SIG-M5 treated with dmso at 0.1 percent for 504 hours (cell line): ENCODE results near the gene DCX.

Experiments used
- DNase-seq: peaks from one replicate; lab custom pipeline; 2025; ENCODE audit not compliant: unreplicated experiment; lab: John Stamatoyannopoulos, UW

The DCX gene

GRCh38 chrX:111411983-111412382 lies at the start of gene DCX:
Gene DCX (minus strand): TSS chrX:111412192. CDS start chrX:111410398, 1,794 bp downstream.
- no peak for DNase-seq

- DNase-seq, result no peak
These were observed 48.6 kb upstream of the DCX start for GRCh38 chrX:111460607-111461006.

- DNase-seq, result no peak
These were observed 35.3 kb upstream of the DCX start for GRCh38 chrX:111447298-111447697.

- DNase-seq, result peak; percentile 31
These were observed 33.5 kb upstream of the DCX start for GRCh38 chrX:111445485-111445884.

GRCh38 chrX:111444881-111445280 lies 32.9 kb upstream of the DCX start:
- no peak for DNase-seq

- DNase-seq, result no peak
These were observed 32.0 kb upstream of the DCX start for GRCh38 chrX:111443946-111444345.

GRCh38 chrX:111442791-111443190 lies 30.8 kb upstream of the DCX start:
- no peak for DNase-seq

- no peak for DNase-seq
These were observed 23.5 kb upstream of the DCX start for GRCh38 chrX:111435469-111435868.

GRCh38 chrX:111431001-111431400 lies 19.0 kb upstream of the DCX start:
- no peak for DNase-seq

- DNase-seq, result no peak
These were observed 435 bp downstream of the DCX start for GRCh38 chrX:111411557-111411956.

GRCh38 chrX:111410590-111411078 lies 1.4 kb downstream of the DCX start:
- no peak for DNase-seq

GRCh38 chrX:111409326-111409725 lies 2.7 kb downstream of the DCX start:
- DNase-seq, result no peak

- DNase-seq, result no peak
These were observed 4.0 kb downstream of the DCX start for GRCh38 chrX:111407948-111408347.

GRCh38 chrX:111402344-111402743 lies 9.6 kb downstream of the DCX start:
- no peak for DNase-seq

- DNase-seq, result no peak
These were observed 16.8 kb downstream of the DCX start for GRCh38 chrX:111395149-111395548.

GRCh38 chrX:111394569-111394968 lies 17.4 kb downstream of the DCX start:
- DNase-seq, result no peak

- no peak for DNase-seq
These were observed 24.4 kb downstream of the DCX start for GRCh38 chrX:111387470-111388070.

- no peak for DNase-seq
These were observed 25.3 kb downstream of the DCX start for GRCh38 chrX:111386615-111387233.

GRCh38 chrX:111386077-111386476 lies 25.9 kb downstream of the DCX start:
- no peak for DNase-seq

- DNase-seq, result no peak
These were observed 29.7 kb downstream of the DCX start for GRCh38 chrX:111382277-111382676.

GRCh38 chrX:111376897-111377578 lies 35.0 kb downstream of the DCX start:
- no peak for DNase-seq

- DNase-seq, result no peak
These were observed 35.5 kb downstream of the DCX start for GRCh38 chrX:111376486-111376885.
